Measurements from ENCODE around the gene ATG4A.

DNA sequence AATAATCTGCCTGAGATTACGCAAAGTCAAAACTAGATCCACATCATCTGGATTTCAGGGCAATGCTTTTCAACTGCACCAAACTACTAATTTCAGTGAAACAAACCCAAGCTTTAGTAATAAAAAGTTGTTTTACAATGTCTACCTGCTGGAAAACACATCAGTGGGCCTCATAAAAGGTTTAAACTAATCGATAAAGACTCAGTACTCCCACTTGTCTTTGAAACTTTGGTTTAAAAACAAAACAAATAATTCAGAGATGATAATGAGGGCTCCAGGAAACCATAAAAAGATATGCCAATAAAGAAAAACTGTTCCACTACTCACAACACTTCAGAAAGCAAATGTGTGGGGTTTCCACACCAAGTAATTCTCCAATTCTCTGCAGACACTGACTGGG, 10.5 kb upstream of the ATG4A start:
- TF ChIP-seq, protein P1, sequence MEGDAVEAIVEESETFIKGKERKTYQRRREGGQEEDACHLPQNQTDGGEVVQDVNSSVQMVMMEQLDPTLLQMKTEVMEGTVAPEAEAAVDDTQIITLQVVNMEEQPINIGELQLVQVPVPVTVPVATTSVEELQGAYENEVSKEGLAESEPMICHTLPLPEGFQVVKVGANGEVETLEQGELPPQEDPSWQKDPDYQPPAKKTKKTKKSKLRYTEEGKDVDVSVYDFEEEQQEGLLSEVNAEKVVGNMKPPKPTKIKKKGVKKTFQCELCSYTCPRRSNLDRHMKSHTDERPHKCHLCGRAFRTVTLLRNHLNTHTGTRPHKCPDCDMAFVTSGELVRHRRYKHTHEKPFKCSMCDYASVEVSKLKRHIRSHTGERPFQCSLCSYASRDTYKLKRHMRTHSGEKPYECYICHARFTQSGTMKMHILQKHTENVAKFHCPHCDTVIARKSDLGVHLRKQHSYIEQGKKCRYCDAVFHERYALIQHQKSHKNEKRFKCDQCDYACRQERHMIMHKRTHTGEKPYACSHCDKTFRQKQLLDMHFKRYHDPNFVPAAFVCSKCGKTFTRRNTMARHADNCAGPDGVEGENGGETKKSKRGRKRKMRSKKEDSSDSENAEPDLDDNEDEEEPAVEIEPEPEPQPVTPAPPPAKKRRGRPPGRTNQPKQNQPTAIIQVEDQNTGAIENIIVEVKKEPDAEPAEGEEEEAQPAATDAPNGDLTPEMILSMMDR (IDR thresholded peaks at IDR 0.05): no peak
- no peak for TF ChIP-seq POLR2A (IDR thresholded peaks at IDR 0.05)
